Cardiac muscle cell (in vitro differentiated cells and primary cell): Measurements from ENCODE around the gene AATF. TPM values are rescaled to one million over a fixed set of nuclear protein-coding genes. Genes with fewer than 3 reads are reported as not detected.

Experiments used
- DNase-seq, 2 donors: peaks; one replicate each; pipeline versions ENCODE4 v3.0.0 to v3.0.0-alpha.2; 2010 to 2017; ENCODE audit warnings: low read depth in 1 of 2, low spot score in 1 of 2
- H3K27ac ChIP-seq: fragments of 200-600 bp; sonication (generic); 2 replicates; pipeline ENCODE4 v1.5.1; 2016
- H3K27me3 ChIP-seq: fragments of 200-600 bp; sonication (generic); 2 replicates; pipeline ENCODE4 v1.6.0; 2016; ENCODE audit warnings: control low read depth
- H3K36me3 ChIP-seq: fragments of 200-600 bp; sonication (generic); 2 replicates; pipeline ENCODE4 v1.5.1; 2016; ENCODE audit warnings: control low read depth
- H3K4me1 ChIP-seq: fragments of 200-600 bp; sonication (generic); 2 replicates; pipeline ENCODE4 v1.8.1; 2017; ENCODE audit warnings: low read depth, mild to moderate bottlenecking, mixed run types
- H3K4me3 ChIP-seq: fragments of 200-600 bp; sonication (generic); 2 replicates; pipeline ENCODE4 v1.5.1; 2016; ENCODE audit warnings: mild to moderate bottlenecking
- H3K9me3 ChIP-seq: fragments of 200-600 bp; sonication (generic); 2 replicates; pipeline ENCODE4 v1.5.1; 2017; ENCODE audit warnings: low read depth, mild to moderate bottlenecking, control low read depth
- CTCF ChIP-seq: IDR thresholded peaks from 2 replicates; pipeline ENCODE4 v1.5.1; 2012; ENCODE audit warnings: low read depth, mild to moderate bottlenecking, low read length
- polyA plus RNA-seq: library from polyadenylated mRNA; unstranded; fragments of >200 nt; fragmentation: Nextera tagmentation; extraction: Ambion mirVana; gene quantifications from 2 replicates; pipeline ENCODE4 v1.2.1, GENCODE V29; 2016
- total RNA-seq: library from RNA; depleted of rRNA; stranded (reverse); fragments of >200 nt; gene quantifications from 2 replicates; pipeline ENCODE4 v1.2.3, GENCODE V29; 2016

AATF gene
- total and polyA plus RNA-seq, 2 experiments from 2014 or later = 43.3 to 50.2 TPM

- no peak for DNase-seq
- no peak for TF ChIP-seq CTCF
- H3K4me3 ChIP-seq = no peak overlapping the region
Observed at GRCh38 chr17:36943250-36944191, 5.2 kb upstream of the AATF start.

GRCh38 chr17:36944553-36944952 is 4.2 kb upstream of the AATF start:
- Histone ChIP-seq H3K27me3 (peaks cover 81% of the 10 kb centered on the region), H3K9me3 (no peaks in the 10 kb centered on the region), H3K4me3 (no peak overlapping the region), H3K27ac (no peak overlapping the region), H3K36me3 (no peaks in the 10 kb centered on the region), H3K4me1 (peaks cover 9% of the 10 kb centered on the region)
- no peak for TF ChIP-seq CTCF
- DNase-seq = no peak

More at GRCh38 chr17:36943250-36944191, 5.2 kb upstream of the AATF start:
- no peaks in the 10 kb centered on the region for H3K36me3 ChIP-seq
- no peaks in the 10 kb centered on the region for H3K9me3 ChIP-seq
- peaks cover 9% of the 10 kb centered on the region for H3K4me1 ChIP-seq
- H3K27ac ChIP-seq = no peak overlapping the region
- peaks cover 91% of the 10 kb centered on the region for H3K27me3 ChIP-seq

- H3K36me3 ChIP-seq = no peaks in the 10 kb centered on the region
- no peaks in the 10 kb centered on the region for H3K9me3 ChIP-seq
- no peak for TF ChIP-seq CTCF
- peaks cover 9% of the 10 kb centered on the region for H3K4me1 ChIP-seq
- no peak for DNase-seq
- H3K27ac ChIP-seq = no peak overlapping the region
- H3K4me3 ChIP-seq = no peak overlapping the region
- H3K27me3 ChIP-seq = peaks cover 75% of the 10 kb centered on the region
Observed at GRCh38 chr17:36945140-36945539, 3.6 kb upstream of the AATF start.

- no peak overlapping the region for H3K27ac ChIP-seq
- H3K27me3 ChIP-seq = peaks cover 65% of the 10 kb centered on the region
- no peaks in the 10 kb centered on the region for H3K9me3 ChIP-seq
- DNase-seq = no peak
- H3K36me3 ChIP-seq = peaks cover 3% of the 10 kb centered on the region
- no peak overlapping the region for H3K4me3 ChIP-seq
- no peak for TF ChIP-seq CTCF
- peaks cover 9% of the 10 kb centered on the region for H3K4me1 ChIP-seq
Observed at GRCh38 chr17:36945959-36946725, 2.6 kb upstream of the AATF start.

GRCh38 chr17:36946726-36947091 is 2.0 kb upstream of the AATF start:
- Histone ChIP-seq H3K36me3 (peaks cover 3% of the 10 kb centered on the region), H3K4me3 (no peak overlapping the region), H3K27me3 (peaks cover 60% of the 10 kb centered on the region), H3K9me3 (no peaks in the 10 kb centered on the region), H3K27ac (no peak overlapping the region), H3K4me1 (peaks cover 9% of the 10 kb centered on the region)
- TF ChIP-seq CTCF = no peak
- no peak for DNase-seq
